GM18907 (cell line): Measurements from ENCODE around the gene TRNP1.

ENCODE experiments used
- ATAC-seq: cut with Tn5 transposase; IDR thresholded peaks from one replicate; pipeline ENCODE4 v1.9.1; 2021; ENCODE audit warnings: mild to moderate bottlenecking, moderate library complexity; ENCODE audit not compliant: unreplicated experiment

TRNP1 gene

GRCh38 chr1:27025718-27026117 is 32.2 kb downstream of the TRNP1 start:
- ATAC-seq = no peak

- ATAC-seq = no peak
Measured at GRCh38 chr1:27026621-27027574, 33.4 kb downstream of the TRNP1 start.

- no peak for ATAC-seq
Measured at GRCh38 chr1:27027575-27028250, 34.2 kb downstream of the TRNP1 start.

- no peak for ATAC-seq
Measured at GRCh38 chr1:27029517-27029916, 36.0 kb downstream of the TRNP1 start.

- ATAC-seq = no peak
Measured at GRCh38 chr1:27031235-27032118, 38.0 kb downstream of the TRNP1 start.

- ATAC-seq = no peak
Measured at GRCh38 chr1:27032119-27032461, 38.6 kb downstream of the TRNP1 start.

GRCh38 chr1:27033043-27033746 is 39.7 kb downstream of the TRNP1 start:
- ATAC-seq = no peak

- no peak for ATAC-seq
Measured at GRCh38 chr1:27035344-27035743, 41.9 kb downstream of the TRNP1 start.

- no peak for ATAC-seq
Measured at GRCh38 chr1:27036718-27037117, 43.2 kb downstream of the TRNP1 start.

- ATAC-seq = no peak
Measured at GRCh38 chr1:27037518-27037917, 44.0 kb downstream of the TRNP1 start.

- ATAC-seq = no peak
Measured at GRCh38 chr1:27038020-27038419, 44.5 kb downstream of the TRNP1 start.

GRCh38 chr1:27042670-27043069 is 49.2 kb downstream of the TRNP1 start:
- no peak for ATAC-seq

GRCh38 chr1:27044613-27045151 is 51.2 kb downstream of the TRNP1 start:
- peak; percentile 50 for ATAC-seq

GRCh38 chr1:27045973-27046558 is 52.6 kb downstream of the TRNP1 start:
- ATAC-seq = no peak

GRCh38 chr1:27047914-27048313 is 54.4 kb downstream of the TRNP1 start:
- no peak for ATAC-seq

- ATAC-seq = no peak
Measured at GRCh38 chr1:27049100-27049499, 55.6 kb downstream of the TRNP1 start.

GRCh38 chr1:27049607-27050006 is 56.1 kb downstream of the TRNP1 start:
- ATAC-seq = no peak
